Bronchial epithelial cell (primary cell): Measurements from ENCODE around the gene DERA. TPM values are rescaled to one million over a fixed set of nuclear protein-coding genes. Genes with fewer than 3 reads are reported as not detected.

Experiments
- DNase-seq: peaks from one replicate; pipeline ENCODE4 v3.0.0-alpha.2; 2010; ENCODE audit warnings: low read depth
- FAIRE-seq: peaks from 2 replicates; lab custom pipeline; 2011; peaks lifted over from hg19 to GRCh38; lab: Jason Lieb, UNC
- H3K27me3 ChIP-seq: 2 replicates; pipeline ENCODE4 v1.5.1; 2011; ENCODE audit warnings: low read length; ENCODE audit not compliant: control insufficient read depth, insufficient read depth
- H3K36me3 ChIP-seq: 2 replicates; pipeline ENCODE4 v1.5.1; 2011; ENCODE audit warnings: low read length; ENCODE audit not compliant: control insufficient read depth, insufficient read depth
- H3K4me3 ChIP-seq: 2 replicates; pipeline ENCODE4 v1.5.1; 2011; ENCODE audit warnings: mild to moderate bottlenecking, low read depth, low read length, control low read depth
- total RNA-seq: library from RNA; depleted of rRNA; stranded (reverse); fragments of >200 nt; gene quantifications from 2 replicates; pipeline ENCODE4 v1.2.1, GENCODE V29; 2014
- TF ChIP-seq, protein P1 (sequence below): IDR thresholded peaks from 2 replicates; pipeline ENCODE4 v1.5.1; 2011; ENCODE audit warnings: mild to moderate bottlenecking, moderate library complexity, low read length, control low read depth, inconsistent platforms; ENCODE audit not compliant: insufficient read depth, severe bottlenecking

Gene DERA
- total RNA-seq, 1 donor from 2014 or later: 58.4 TPM

DNA sequence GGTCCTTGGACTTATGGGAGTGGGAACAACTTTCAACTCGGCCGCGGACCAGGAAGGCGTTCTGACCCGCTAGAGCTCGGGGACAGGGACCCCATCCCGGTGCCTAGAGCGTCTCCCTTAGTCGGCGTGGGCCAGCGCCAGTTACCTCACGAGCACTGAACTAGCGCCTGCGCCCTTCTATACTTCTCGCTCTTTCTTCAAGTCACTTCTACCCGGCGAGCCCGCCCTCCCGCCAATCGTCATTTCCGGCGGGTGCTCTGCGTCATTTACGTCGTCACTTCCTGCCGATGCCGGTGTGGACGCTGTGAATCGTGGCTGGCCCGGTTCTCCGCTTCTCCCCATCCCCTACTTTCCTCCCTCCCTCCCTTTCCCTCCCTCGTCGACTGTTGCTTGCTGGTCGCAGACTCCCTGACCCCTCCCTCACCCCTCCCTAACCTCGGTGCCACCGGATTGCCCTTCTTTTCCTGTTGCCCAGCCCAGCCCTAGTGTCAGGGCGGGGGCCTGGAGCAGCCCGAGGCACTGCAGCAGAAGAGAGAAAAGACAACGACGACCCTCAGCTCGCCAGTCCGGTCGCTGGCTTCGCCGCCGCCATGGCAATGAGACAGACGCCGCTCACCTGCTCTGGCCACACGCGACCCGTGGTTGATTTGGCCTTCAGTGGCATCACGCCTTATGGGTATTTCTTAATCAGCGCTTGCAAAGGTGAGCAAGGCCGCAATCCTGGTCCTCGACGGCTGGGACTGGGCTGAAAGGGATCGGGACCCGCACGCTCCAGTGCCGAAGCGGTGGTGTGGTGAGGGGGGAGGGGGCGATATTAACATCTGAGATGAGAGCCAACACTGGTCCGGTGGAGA lies 28.8 kb upstream of the DERA start, which contains the start of gene STRAP:
TSS of gene STRAP (plus strand) at position 270 of the 854 bp plus-strand sequence. CDS start at position 591, 321 bp downstream.
- DNase-seq (peak; percentile 93), FAIRE-seq (peak; percentile 55)
- H3K4me3 ChIP-seq: peak within 1 kb of the TSS; percentile 66
- H3K27me3 ChIP-seq: no peaks in the 10 kb centered on the region
- peaks cover 5% of the 10 kb centered on the region for H3K36me3 ChIP-seq
- TF ChIP-seq, protein P1, sequence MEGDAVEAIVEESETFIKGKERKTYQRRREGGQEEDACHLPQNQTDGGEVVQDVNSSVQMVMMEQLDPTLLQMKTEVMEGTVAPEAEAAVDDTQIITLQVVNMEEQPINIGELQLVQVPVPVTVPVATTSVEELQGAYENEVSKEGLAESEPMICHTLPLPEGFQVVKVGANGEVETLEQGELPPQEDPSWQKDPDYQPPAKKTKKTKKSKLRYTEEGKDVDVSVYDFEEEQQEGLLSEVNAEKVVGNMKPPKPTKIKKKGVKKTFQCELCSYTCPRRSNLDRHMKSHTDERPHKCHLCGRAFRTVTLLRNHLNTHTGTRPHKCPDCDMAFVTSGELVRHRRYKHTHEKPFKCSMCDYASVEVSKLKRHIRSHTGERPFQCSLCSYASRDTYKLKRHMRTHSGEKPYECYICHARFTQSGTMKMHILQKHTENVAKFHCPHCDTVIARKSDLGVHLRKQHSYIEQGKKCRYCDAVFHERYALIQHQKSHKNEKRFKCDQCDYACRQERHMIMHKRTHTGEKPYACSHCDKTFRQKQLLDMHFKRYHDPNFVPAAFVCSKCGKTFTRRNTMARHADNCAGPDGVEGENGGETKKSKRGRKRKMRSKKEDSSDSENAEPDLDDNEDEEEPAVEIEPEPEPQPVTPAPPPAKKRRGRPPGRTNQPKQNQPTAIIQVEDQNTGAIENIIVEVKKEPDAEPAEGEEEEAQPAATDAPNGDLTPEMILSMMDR: no peak

DNA sequence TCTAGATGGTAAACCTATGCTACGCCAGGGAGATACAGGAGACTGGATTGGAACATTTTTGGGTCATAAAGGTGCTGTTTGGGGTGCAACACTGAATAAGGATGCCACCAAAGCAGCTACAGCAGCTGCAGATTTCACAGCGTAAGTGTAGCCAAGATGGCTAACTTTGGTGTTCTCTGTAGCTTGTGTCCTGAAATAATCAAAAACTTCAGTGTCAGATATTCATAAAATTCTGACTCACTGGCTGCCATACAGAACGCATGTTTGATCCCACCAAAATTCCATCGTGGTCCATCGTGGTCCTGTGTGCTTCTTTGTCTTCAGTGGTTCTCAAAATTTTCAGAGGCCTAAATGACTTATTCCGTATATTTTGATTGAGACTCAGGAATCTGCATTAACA lies 27.6 kb upstream of the DERA start:
- H3K4me3 ChIP-seq: peak overlapping the region; percentile 66
- no peak for FAIRE-seq
- TF ChIP-seq, protein P1: no peak

DNA sequence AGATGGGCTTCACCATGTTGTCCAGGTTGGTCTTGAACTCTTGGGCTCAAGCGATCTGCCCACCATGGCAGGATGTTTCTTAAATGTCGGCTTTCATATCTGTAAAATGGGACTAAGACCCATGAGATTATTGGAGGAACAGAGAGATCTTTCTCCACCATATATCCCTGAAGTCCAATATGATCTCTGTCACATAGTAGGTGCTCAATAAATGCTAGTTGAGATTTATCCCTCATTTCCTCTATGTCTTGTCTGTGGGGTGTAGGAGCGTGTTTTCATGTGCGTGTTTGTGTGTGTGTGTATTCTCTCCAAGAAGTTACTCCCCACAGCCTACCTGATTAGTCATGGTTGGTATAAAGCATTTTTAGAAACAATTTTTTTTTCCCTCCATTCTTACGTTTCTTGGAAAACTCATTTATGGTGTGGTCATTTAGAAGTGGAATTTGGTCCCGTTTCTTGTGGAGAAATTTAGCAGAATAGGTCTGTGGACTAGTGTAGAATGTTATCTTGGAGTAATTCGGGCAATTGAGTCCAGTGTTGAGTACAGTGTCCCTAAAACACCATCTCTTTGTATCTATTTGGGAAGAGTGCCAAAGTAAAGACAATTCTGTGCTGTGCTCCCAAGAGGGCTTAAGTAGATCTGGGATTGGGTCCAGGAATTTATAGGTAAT lies 24.6 kb upstream of the DERA start:
- Histone ChIP-seq H3K27me3 (no peaks in the 10 kb centered on the region), H3K36me3 (peaks cover 8% of the 10 kb centered on the region), H3K4me3 (no peak overlapping the region)
- DNase-seq: no peak
- FAIRE-seq: no peak
- TF ChIP-seq, protein P1: no peak

More for the DNA sequence above, 27.6 kb upstream of the DERA start:
- Histone ChIP-seq H3K27me3 (no peaks in the 10 kb centered on the region), H3K36me3 (peaks cover 5% of the 10 kb centered on the region)
- peak; percentile 8 for DNase-seq

DNA sequence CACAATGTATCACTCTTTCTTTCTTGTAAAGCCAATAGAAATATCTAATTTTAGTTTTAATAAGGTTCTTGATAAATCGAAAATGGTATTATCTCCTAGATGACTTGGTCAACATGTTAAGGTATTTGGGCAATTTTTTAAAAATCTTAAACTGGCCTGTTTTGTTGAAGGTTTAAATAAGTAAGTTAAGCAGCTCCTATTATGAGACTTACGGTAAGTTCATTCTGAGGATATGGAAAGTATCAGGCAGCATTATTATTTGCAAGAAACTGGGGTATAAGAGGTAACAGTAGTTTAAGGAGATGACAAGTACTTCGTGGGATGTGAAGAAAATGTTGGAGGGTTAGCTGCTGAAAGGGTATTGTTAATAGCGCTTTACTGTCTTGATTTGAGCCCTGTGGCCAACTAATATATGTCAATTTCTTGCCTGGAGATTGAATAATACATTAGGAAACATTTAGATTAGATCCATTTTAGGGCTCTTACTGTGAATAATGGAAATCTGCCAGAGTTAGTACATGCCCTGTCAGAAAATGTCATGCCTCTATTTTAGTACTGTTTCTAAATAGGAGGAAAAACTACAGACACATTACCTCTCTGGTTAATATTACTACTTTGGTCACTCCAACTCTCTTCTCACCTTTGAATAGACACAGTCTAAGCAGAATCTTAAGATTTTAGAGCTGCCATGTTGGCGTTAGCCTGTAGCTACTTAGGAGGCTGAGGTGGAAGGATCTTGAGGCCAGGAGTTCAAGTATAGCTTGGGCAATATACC lies 23.9 kb upstream of the DERA start:
- FAIRE-seq (no peak), DNase-seq (no peak)
- Histone ChIP-seq H3K4me3 (no peak overlapping the region), H3K36me3 (peaks cover 8% of the 10 kb centered on the region), H3K27me3 (no peaks in the 10 kb centered on the region)
- TF ChIP-seq, protein P1: no peak

DNA sequence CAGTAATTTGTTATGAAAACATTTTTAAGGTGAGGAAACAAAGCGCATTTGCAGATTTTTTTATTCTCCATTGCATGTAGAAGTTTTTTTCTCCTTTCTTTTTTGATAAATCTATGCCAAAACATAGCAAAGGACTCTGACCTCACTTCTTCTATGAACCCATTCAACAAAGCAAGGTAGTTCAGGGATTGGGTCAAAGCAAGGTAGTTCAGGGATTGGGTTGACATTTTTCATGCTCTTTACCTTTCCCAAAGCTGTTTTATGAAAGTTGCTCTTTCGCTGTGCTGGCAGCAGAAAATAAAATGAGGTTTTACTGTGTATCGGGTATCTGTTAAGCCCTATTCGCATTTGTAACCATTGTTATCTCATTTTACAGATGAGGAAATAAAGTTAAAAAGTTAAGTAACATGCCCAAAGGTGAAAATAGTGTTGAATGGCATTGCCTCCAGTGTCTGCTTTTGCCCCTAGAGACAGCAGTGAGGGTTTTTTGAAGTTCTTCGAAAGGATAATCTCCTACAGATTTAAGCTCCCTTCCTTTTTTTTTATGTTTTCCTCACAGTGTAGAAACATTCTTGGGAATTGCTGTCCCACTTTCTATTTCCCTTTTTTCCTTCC lies 18.4 kb upstream of the DERA start:
- FAIRE-seq: no peak
- TF ChIP-seq, protein P1: no peak
- no peak for DNase-seq
- Histone ChIP-seq H3K27me3 (no peaks in the 10 kb centered on the region), H3K4me3 (no peak overlapping the region), H3K36me3 (peaks cover 13% of the 10 kb centered on the region)
